ENCODE data around the gene ASIC4. TPM values are rescaled to one million over a fixed set of nuclear protein-coding genes. Genes with fewer than 3 reads are reported as not detected.

Gene ASIC4
- total and polyA plus RNA-seq, 2 of the 13 experiments (the other 11 are each of a cell fraction or from before 2014, with no cell fraction given): 0.03 TPM; not detected in 1

DNA sequence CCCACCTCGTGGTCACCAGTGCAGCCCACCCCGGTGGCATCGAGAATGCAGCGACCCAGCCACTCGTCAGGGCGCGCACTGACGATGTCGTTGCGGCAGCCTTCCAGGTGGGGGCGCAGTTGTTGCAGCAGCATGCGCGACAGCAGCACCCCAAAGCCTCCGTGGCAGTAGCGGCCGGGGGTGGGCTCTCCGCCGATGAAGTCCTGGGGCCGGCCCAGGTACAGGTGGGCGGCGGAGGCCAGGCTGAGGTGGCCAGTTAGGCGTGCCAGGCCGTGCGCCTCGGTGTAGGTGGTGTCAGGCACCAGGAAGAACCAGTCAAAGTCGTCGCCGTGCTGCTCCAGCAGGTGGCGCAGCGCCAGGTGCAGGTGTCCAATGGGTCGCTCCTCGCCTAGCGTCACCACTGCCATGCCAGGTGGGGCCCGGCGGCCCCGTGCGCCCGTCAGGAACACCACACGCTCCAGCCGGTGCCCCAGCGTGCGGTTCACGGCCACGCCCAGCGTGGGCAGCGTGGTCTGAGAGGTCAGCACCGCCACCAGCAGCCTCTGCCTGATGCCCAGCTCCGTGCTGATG, 27.4 kb downstream of the ASIC4 start (continued):
- TF ChIP-seq MBD4 (IDR thresholded peaks at IDR 0.05; ENCODE audit: borderline replicate concordance, low read length) (no peak), KAT7 (CRISPR knock-in tag; IDR thresholded peaks at IDR 0.05; ENCODE audit: borderline replicate concordance) (peak; percentile 72; the same call in 1 of the 2 replicates), SATB2 (CRISPR knock-in tag; IDR thresholded peaks at IDR 0.05) (no peak), ZNF614 (CRISPR knock-in tag; IDR thresholded peaks at IDR 0.05; ENCODE audit: borderline replicate concordance) (peak; percentile 90; the same call in 1 of the 2 replicates), AGO2 (optimal IDR thresholded peaks at IDR 0.05; ENCODE audit: low read depth, low read length) (peak; percentile 74), ZNF33B (CRISPR knock-in tag; IDR thresholded peaks at IDR 0.05) (peak; percentile 54; the same call in 1 of the 2 replicates), SMARCC2 (IDR thresholded peaks at IDR 0.05) (no peak), HOXA3 (CRISPR knock-in tag; IDR thresholded peaks at IDR 0.05) (peak; percentile 90), CBFB (CRISPR knock-in tag; IDR thresholded peaks at IDR 0.05) (peak; percentile 61; the same call in 1 of the 2 replicates), TGIF2 (CRISPR knock-in tag; IDR thresholded peaks at IDR 0.05) (peak; percentile 42; the same call in 1 of the 2 replicates), KLF12 (CRISPR knock-in tag; IDR thresholded peaks at IDR 0.05; ENCODE audit: borderline replicate concordance) (no peak), FOXO1 (CRISPR knock-in tag; IDR thresholded peaks at IDR 0.05) (peak; percentile 49), ZNF570 (CRISPR knock-in tag; IDR thresholded peaks at IDR 0.05; ENCODE audit: borderline replicate concordance) (no peak), RXRA (CRISPR knock-in tag; IDR thresholded peaks at IDR 0.05) (peak; percentile 89), ZNF101 (CRISPR knock-in tag; IDR thresholded peaks at IDR 0.05; ENCODE audit: borderline replicate concordance, low read depth) (peak; percentile 86; the same call in 1 of the 2 replicates), ATM (IDR thresholded peaks at IDR 0.05; ENCODE audit: borderline replicate concordance) (no peak)
- TF ChIP-seq, protein P1, sequence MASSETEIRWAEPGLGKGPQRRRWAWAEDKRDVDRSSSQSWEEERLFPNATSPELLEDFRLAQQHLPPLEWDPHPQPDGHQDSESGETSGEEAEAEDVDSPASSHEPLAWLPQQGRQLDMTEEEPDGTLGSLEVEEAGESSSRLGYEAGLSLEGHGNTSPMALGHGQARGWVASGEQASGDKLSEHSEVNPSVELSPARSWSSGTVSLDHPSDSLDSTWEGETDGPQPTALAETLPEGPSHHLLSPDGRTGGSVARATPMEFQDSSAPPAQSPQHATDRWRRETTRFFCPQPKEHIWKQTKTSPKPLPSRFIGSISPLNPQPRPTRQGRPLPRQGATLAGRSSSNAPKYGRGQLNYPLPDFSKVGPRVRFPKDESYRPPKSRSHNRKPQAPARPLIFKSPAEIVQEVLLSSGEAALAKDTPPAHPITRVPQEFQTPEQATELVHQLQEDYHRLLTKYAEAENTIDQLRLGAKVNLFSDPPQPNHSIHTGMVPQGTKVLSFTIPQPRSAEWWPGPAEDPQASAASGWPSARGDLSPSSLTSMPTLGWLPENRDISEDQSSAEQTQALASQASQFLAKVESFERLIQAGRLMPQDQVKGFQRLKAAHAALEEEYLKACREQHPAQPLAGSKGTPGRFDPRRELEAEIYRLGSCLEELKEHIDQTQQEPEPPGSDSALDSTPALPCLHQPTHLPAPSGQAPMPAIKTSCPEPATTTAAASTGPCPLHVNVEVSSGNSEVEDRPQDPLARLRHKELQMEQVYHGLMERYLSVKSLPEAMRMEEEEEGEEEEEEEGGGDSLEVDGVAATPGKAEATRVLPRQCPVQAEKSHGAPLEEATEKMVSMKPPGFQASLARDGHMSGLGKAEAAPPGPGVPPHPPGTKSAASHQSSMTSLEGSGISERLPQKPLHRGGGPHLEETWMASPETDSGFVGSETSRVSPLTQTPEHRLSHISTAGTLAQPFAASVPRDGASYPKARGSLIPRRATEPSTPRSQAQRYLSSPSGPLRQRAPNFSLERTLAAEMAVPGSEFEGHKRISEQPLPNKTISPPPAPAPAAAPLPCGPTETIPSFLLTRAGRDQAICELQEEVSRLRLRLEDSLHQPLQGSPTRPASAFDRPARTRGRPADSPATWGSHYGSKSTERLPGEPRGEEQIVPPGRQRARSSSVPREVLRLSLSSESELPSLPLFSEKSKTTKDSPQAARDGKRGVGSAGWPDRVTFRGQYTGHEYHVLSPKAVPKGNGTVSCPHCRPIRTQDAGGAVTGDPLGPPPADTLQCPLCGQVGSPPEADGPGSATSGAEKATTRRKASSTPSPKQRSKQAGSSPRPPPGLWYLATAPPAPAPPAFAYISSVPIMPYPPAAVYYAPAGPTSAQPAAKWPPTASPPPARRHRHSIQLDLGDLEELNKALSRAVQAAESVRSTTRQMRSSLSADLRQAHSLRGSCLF (CRISPR knock-in tag; IDR thresholded peaks at IDR 0.05; ENCODE audit: borderline replicate concordance): no peak
- TF ChIP-seq, protein P2, sequence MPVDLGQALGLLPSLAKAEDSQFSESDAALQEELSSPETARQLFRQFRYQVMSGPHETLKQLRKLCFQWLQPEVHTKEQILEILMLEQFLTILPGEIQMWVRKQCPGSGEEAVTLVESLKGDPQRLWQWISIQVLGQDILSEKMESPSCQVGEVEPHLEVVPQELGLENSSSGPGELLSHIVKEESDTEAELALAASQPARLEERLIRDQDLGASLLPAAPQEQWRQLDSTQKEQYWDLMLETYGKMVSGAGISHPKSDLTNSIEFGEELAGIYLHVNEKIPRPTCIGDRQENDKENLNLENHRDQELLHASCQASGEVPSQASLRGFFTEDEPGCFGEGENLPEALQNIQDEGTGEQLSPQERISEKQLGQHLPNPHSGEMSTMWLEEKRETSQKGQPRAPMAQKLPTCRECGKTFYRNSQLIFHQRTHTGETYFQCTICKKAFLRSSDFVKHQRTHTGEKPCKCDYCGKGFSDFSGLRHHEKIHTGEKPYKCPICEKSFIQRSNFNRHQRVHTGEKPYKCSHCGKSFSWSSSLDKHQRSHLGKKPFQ (CRISPR knock-in tag; IDR thresholded peaks at IDR 0.05; ENCODE audit: insufficient replicate concordance): peak; percentile 37
- TF ChIP-seq, protein P3, sequence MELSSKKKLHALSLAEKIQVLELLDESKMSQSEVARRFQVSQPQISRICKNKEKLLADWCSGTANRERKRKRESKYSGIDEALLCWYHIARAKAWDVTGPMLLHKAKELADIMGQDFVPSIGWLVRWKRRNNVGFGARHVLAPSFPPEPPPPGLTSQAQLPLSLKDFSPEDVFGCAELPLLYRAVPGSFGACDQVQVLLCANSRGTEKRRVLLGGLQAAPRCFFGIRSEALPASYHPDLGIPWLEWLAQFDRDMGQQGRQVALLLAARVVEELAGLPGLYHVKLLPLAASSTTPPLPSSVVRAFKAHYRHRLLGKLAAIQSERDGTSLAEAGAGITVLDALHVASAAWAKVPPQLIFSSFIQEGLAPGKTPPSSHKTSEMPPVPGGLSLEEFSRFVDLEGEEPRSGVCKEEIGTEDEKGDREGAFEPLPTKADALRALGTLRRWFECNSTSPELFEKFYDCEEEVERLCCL (CRISPR knock-in tag; IDR thresholded peaks at IDR 0.05; ENCODE audit: borderline replicate concordance): no peak

Data from HepG2 (cell line).